OCI-LY1 (cell line): ENCODE results near the gene TLE2.
A peak's percentile ranks its signal among the peaks of the same experiment; 100 is the strongest.

Experiments used
- H2AFZ ChIP-seq: fragments of 200-600 bp; sonication (generic), shearing (Covaris generic); 2 replicates; pipeline ENCODE4 v1.6.0; 2014; ENCODE audit warnings: antibody characterized with exemption, mild to moderate bottlenecking, low read length
- H3F3A ChIP-seq: fragments of 200-600 bp; sonication (generic), shearing (Covaris generic); 2 replicates; pipeline ENCODE4 v1.6.0; 2014; ENCODE audit warnings: mild to moderate bottlenecking, antibody characterized with exemption, low read length, moderate library complexity; ENCODE audit not compliant: insufficient read depth
- H3K27ac ChIP-seq: fragments of 200-600 bp; sonication (generic); 2 replicates; pipeline ENCODE4 v1.5.1; 2014; ENCODE audit warnings: low read length, mixed run types, mild to moderate bottlenecking, low read depth; ENCODE audit not compliant: poor library complexity, severe bottlenecking
- H3K27me3 ChIP-seq: fragments of 200-600 bp; sonication (generic); 2 replicates; pipeline ENCODE4 v1.6.0; 2014; ENCODE audit warnings: antibody characterized with exemption, mild to moderate bottlenecking, low read length, moderate library complexity; ENCODE audit not compliant: insufficient read depth
- H3K36me3 ChIP-seq: fragments of 200-600 bp; sonication (generic); 2 replicates; pipeline ENCODE4 v1.6.1; 2014; ENCODE audit warnings: mild to moderate bottlenecking, antibody characterized with exemption, low read length, moderate library complexity, mixed read lengths; ENCODE audit not compliant: insufficient read depth
- H3K4me1 ChIP-seq: fragments of 200-600 bp; sonication (generic); 2 replicates; pipeline ENCODE4 v1.5.1; 2014; ENCODE audit warnings: mild to moderate bottlenecking, low read length, moderate library complexity; ENCODE audit not compliant: insufficient read depth, severe bottlenecking
- H3K4me2 ChIP-seq: fragments of 200-600 bp; sonication (generic), shearing (Covaris generic); 2 replicates; pipeline ENCODE4 v1.6.1; 2014; ENCODE audit warnings: low read length
- H3K4me3 ChIP-seq: fragments of 200-600 bp; sonication (generic); 2 replicates; pipeline ENCODE4 v1.5.1; 2014; ENCODE audit warnings: low read length, low read depth, mild to moderate bottlenecking, mixed read lengths; ENCODE audit not compliant: poor library complexity, severe bottlenecking
- H3K79me2 ChIP-seq: fragments of 200-600 bp; shearing (Covaris generic); 2 replicates; pipeline ENCODE4 v1.6.1; 2016; ENCODE audit warnings: mixed run types, low read length, mixed read lengths; ENCODE audit not compliant: insufficient read depth
- H3K9ac ChIP-seq: fragments of 200-600 bp; sonication (generic), shearing (Covaris generic); 2 replicates; pipeline ENCODE4 v1.6.1; 2014; ENCODE audit warnings: mild to moderate bottlenecking, low read length, mixed read lengths
- H3K9me2 ChIP-seq: fragments of 200-600 bp; sonication (generic), shearing (Covaris generic); 2 replicates; pipeline ENCODE4 v1.6.1; 2014; ENCODE audit warnings: low read depth, mild to moderate bottlenecking, low read length, mixed read lengths
- H3K9me3 ChIP-seq: fragments of 200-600 bp; shearing (Covaris generic); 2 replicates; pipeline ENCODE4 v1.6.1; 2014; ENCODE audit warnings: low read length, mixed read lengths
- H4K20me1 ChIP-seq: fragments of 200-600 bp; sonication (generic), shearing (Covaris generic); 2 replicates; pipeline ENCODE4 v1.6.0; 2016; ENCODE audit warnings: mild to moderate bottlenecking, low read length; ENCODE audit not compliant: insufficient read depth
- EZH2 ChIP-seq: fragments of 200-600 bp; sonication (generic), shearing (Covaris generic); IDR thresholded peaks from 2 replicates; pipeline ENCODE4 v1.8.0; 2017; ENCODE audit warnings: borderline replicate concordance, mixed run types, mild to moderate bottlenecking, antibody characterized with exemption, low read length, moderate library complexity, mixed read lengths
- TF ChIP-seq, protein P1 (sequence below): fragments of 200-600 bp; sonication (generic), shearing (Covaris generic); IDR thresholded peaks from 2 replicates; pipeline ENCODE4 v1.5.1; 2017; ENCODE audit warnings: mild to moderate bottlenecking, antibody characterized with exemption, low read length, moderate library complexity, mixed read lengths

The TLE2 gene

DNA sequence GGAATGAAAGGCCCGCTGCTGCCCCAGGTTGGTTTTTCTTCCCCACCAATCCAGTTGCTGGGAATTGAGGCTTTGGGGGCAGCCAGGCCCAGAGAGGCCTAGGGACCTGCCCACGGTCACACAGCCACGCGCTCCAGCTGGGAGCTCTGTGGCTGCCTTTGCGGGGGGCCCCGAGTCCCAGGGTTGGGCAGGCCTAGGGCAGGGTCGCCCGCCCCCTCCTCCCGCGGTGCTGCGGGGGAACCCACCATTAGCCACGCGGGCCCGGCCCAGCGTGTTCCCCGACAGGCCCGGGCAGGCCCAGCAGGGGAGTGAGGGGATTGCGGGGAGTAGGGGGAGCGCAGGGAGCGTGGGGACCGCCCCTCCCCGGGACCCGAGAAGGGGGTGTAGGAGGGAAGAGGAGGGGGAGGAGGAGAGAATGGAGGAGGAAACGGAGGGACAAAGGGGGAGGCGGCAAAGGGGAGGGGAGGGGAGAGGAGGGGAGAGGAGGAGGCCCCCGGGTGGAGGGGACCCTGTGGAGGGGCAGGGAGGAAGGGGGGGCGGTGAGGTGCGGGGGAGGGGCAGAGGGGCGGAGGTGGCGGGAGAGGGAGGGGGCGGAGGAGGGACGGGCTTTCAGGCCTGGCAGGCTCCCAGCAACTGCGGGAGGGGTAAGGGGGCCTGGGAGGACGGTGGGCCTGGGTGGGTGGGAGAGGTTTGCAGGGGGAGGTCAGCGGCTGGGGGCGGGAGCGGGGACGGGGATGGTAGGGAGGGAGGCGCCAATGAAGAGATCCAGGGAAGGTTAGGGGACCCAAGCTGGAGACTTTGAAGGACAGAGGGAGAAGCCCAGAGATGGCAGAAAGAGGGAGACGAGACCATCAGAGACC lies 12.9 kb upstream of the TLE2 start:
- Histone ChIP-seq H3F3A (no peaks in the 10 kb centered on the region), H3K4me1 (no peaks in the 10 kb centered on the region), H2AFZ (no peak overlapping the region), H3K36me3 (no peaks in the 10 kb centered on the region), H3K9me2 (no peaks in the 10 kb centered on the region), H3K9ac (no peak overlapping the region), H3K27ac (no peak overlapping the region), H3K4me2 (no peak overlapping the region), H4K20me1 (no peaks in the 10 kb centered on the region), H3K27me3 (peaks cover 18% of the 10 kb centered on the region; the same call in 1 of the 2 replicates), H3K9me3 (no peaks in the 10 kb centered on the region), H3K4me3 (no peak overlapping the region), H3K79me2 (no peaks in the 10 kb centered on the region)
- TF ChIP-seq, protein P1, sequence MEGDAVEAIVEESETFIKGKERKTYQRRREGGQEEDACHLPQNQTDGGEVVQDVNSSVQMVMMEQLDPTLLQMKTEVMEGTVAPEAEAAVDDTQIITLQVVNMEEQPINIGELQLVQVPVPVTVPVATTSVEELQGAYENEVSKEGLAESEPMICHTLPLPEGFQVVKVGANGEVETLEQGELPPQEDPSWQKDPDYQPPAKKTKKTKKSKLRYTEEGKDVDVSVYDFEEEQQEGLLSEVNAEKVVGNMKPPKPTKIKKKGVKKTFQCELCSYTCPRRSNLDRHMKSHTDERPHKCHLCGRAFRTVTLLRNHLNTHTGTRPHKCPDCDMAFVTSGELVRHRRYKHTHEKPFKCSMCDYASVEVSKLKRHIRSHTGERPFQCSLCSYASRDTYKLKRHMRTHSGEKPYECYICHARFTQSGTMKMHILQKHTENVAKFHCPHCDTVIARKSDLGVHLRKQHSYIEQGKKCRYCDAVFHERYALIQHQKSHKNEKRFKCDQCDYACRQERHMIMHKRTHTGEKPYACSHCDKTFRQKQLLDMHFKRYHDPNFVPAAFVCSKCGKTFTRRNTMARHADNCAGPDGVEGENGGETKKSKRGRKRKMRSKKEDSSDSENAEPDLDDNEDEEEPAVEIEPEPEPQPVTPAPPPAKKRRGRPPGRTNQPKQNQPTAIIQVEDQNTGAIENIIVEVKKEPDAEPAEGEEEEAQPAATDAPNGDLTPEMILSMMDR = no peak
- TF ChIP-seq EZH2 = no peak

GRCh38 chr19:3041327-3041726 lies 12.2 kb upstream of the TLE2 start:
- Histone ChIP-seq H3K4me1 (peaks cover 2% of the 10 kb centered on the region), H3K9me2 (no peaks in the 10 kb centered on the region), H3K9me3 (no peaks in the 10 kb centered on the region), H3K4me3 (no peak overlapping the region), H4K20me1 (no peaks in the 10 kb centered on the region), H3K79me2 (no peaks in the 10 kb centered on the region), H3K36me3 (no peaks in the 10 kb centered on the region), H3K27ac (no peak overlapping the region), H3F3A (no peaks in the 10 kb centered on the region), H3K27me3 (peaks cover 18% of the 10 kb centered on the region; the same call in 1 of the 2 replicates), H2AFZ (no peak overlapping the region), H3K4me2 (no peak overlapping the region), H3K9ac (no peak overlapping the region)
- TF ChIP-seq, protein P1 = no peak
- no peak for TF ChIP-seq EZH2

DNA sequence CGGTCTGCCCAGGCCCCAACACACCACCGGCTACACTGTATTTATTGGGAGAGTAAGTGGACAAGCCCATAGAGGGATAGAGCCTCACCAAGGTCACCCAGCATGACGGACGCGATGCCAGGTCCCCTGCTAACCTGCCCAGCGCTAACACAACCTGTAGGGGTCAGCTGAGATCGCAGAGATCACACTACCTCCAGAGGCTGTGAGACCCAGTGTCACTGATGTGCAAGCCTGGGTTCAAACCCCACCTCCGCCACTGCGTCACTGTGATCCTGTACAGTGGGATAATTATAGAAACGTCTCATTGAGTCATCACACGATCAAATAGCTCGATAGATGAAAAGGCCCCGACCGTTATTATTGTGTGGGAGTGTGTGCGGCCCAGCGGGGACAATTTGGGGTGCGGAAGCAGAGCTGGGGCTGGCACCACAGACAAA lies 10.6 kb upstream of the TLE2 start:
- no peaks in the 10 kb centered on the region for H4K20me1 ChIP-seq
- H3F3A ChIP-seq = no peaks in the 10 kb centered on the region
- H3K9me3 ChIP-seq = no peaks in the 10 kb centered on the region
- H3K9me2 ChIP-seq = no peaks in the 10 kb centered on the region
- no peak overlapping the region for H3K4me3 ChIP-seq
- peaks cover 15% of the 10 kb centered on the region for H3K4me1 ChIP-seq
- no peak overlapping the region for H3K27ac ChIP-seq
- no peak overlapping the region for H3K9ac ChIP-seq
- H3K27me3 ChIP-seq = peaks cover 22% of the 10 kb centered on the region
- H3K4me2 ChIP-seq = no peak overlapping the region
- H2AFZ ChIP-seq = no peak overlapping the region
- no peak for TF ChIP-seq EZH2
- TF ChIP-seq, protein P1 = peak; percentile 23; the same call in 1 of the 2 replicates
- H3K36me3 ChIP-seq = no peaks in the 10 kb centered on the region
- no peaks in the 10 kb centered on the region for H3K79me2 ChIP-seq
